Brain pericyte (primary cell): Measurements from ENCODE around the gene TM2D3.

ENCODE experiments used
- DNase-seq: peaks from one replicate; pipeline ENCODE4 v3.0.0-alpha.2; 2012; ENCODE audit warnings: low read depth, low spot score

TM2D3 gene

DNA sequence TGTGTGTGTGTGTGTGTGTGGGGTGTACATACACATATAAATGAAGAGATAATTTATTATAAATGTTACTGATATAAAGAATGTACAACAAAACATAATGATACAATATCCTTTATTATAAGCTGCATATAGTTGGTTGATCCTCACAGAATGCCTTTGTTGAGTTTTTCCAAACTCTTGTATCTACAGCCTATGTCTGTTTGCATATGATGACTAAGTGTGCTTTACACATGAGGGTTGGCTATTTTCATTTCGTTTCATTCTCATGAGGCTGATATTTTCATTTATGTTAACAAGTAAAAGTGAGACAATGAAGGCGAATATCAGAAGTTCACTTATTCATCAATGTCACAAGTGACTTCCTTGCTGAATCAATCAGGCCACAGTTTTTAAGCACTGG, 45.1 kb downstream of the TM2D3 start:
- no peak for DNase-seq

DNA sequence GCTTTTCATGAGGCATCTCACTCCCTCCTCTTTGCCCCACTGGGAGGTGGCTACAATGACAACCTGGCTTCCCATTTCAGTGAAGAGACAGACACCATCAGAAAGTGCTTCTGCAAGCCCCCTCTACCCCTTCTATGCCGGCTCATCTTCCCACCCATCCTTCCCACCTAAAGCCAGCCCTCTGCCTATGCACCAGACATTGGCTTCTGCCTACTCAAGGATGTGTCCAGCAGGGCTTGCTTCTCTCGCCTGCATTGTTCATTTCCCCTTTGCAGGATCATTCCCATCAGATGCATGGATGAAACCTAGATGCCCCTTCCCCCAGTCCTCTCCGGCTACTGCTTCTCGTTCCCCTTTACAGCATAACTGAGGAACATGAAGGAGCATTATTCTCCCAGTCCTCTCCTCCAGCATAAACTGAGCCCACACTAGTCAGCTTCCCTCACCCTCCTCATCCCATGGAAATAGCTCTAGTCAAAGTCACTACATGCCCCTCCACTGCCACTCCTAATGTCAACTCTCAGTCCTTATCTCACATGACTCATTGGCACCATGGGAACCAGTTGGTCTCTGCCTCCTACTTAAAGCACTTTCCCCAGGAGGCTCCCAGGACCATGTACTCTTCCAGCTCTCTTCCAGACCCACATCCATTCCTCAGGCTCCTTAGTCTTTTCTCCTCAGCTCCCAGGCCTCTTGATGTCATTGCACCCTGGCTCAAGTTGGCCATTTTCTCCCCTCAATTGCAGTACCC, 47.9 kb downstream of the TM2D3 start:
- DNase-seq: no peak

DNA sequence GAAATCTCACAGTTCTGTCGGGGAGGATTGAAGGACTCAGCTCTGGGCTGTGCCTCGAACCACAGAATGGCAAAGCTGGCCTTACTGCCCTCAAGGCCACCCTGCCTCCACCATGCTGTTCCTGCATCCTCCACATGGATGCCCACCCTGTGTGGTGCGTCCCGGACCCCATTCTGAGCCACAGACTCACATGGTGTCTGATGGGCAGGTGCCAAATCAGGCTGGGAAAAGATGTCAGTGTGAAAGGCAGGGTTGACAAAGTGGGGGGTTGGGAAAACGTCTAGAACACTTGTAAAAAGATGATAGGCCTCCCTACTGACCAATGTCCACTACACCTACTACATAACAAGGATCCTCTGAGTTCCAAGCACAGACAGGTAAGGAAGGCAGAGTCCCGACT, 49.4 kb downstream of the TM2D3 start:
- DNase-seq: no peak

DNA sequence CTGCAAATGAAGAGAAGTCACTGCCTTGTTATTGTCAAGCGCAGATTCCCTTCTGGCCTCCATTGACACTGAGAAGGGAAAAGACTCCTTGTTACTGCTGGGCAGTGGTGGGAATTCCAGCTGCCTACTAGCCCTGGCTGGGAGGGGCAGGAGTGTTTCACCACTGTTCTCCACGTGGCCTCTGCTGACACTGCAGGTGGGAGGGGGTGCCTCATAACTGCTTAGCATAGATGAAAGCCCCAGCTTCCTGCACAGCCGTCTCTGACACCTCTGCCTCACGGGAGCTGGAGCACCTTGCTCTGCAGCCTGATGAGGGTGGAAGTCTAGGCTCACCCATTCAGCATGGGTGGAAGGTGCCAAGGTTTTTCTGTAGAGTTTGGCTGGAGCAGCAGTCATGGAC, 52.1 kb downstream of the TM2D3 start:
- no peak for DNase-seq

DNA sequence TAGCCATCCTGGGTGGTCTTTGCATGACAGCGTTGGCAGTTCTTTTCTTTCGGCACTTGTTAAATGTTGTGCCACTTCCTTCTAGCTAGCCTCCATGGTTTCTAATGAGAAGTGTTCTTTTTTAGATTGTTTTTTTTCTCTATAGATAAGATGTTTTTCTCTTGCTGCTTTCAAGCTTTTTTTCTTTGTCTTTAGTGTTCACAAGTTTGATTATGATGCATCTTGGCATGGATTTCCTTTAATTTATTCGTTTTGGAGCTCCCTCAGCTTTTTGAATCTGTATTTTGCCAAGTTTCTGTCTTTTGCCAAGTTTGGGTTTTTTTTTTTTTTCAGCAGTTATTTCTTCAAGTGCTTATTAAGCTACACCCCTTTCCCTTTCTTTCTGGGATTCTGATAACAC, 53.1 kb downstream of the TM2D3 start:
- no peak for DNase-seq

DNA sequence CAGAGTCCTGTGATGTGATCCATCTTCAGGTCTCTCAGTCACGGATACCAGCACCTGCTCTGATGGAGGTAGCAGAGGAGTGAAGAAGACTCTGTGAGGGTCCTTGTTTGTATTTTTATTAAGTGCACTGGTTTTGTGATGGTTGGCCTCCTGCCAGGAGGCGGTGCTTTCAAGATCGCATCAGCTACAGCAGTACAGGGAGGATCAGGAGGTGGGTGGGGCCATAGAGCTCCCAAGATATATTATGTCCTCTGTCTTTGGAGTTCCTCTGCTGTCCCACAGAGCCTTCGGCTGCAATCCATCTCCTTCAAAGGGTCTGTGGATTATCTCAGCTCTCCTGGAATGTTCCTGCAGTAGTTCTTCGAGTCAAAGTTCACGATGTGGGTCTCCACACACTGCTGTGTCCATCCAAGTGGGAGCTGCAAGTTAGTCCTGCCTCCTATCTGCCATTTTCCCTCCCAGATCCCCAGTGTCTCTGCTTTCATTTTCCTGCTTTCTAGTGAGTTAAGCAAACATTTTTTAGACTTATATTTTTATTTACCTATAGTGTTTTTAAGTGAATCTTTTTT, 54.7 kb downstream of the TM2D3 start:
- no peak for DNase-seq

DNA sequence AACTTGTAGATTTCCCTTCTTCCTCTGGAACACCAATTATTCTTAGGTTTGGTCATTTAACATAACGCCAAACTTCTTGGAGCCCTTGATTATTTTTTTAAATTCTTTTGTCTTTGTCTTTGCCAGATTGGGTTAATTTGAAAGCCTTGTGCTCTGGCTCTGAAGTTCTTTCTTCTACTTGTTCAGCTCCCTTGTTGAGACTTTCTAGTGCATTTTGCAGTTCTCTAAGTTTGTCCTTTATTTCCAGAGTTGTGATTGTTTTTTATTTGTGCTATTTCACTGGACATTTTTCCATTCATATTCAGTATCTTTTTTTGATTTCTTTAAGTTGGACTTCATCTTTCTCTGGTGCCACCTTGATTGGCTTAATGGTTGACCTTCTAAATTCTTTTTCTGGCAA, 55.5 kb downstream of the TM2D3 start:
- DNase-seq: no peak
